ENCODE measurements around the gene RGL4. TPM values are rescaled to one million over a fixed set of nuclear protein-coding genes. Genes with fewer than 3 reads are reported as not detected.

Gene RGL4
- total RNA-seq, 2 donors from 2014 or later = not detected

DNA sequence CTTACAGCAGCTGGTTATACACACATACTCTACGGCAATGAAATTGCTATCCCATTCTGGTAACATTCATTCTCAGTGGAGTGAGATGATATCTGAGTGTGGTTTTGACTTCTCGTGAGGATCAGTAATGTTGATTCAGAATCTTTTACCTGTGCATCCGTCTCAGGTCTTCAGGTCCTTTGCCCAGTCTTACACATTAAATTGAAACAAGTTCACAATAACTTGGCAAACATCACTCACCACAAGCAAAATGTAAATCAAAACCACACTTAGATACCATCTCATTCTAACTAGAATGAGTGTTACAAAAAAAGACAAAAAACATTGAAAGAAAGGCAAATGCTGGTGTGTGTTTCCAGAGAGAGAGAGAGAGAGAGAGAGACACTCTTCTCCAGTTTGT is 14.0 kb downstream of the RGL4 start:
- TF ChIP-seq, protein P1, sequence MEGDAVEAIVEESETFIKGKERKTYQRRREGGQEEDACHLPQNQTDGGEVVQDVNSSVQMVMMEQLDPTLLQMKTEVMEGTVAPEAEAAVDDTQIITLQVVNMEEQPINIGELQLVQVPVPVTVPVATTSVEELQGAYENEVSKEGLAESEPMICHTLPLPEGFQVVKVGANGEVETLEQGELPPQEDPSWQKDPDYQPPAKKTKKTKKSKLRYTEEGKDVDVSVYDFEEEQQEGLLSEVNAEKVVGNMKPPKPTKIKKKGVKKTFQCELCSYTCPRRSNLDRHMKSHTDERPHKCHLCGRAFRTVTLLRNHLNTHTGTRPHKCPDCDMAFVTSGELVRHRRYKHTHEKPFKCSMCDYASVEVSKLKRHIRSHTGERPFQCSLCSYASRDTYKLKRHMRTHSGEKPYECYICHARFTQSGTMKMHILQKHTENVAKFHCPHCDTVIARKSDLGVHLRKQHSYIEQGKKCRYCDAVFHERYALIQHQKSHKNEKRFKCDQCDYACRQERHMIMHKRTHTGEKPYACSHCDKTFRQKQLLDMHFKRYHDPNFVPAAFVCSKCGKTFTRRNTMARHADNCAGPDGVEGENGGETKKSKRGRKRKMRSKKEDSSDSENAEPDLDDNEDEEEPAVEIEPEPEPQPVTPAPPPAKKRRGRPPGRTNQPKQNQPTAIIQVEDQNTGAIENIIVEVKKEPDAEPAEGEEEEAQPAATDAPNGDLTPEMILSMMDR (IDR thresholded peaks at IDR 0.05) = no peak
- H3K9me3 ChIP-seq = no peaks in the 10 kb centered on the region

GRCh38 chr22:23705358-23705757 is 14.5 kb downstream of the RGL4 start:
- no peak for DNase-seq (ENCODE audit: low spot score)
- Histone ChIP-seq H3K36me3 (peaks cover 16% of the 10 kb centered on the region), H3K4me3 (no peak overlapping the region), H3K27ac (no peak overlapping the region), H3K9me3 (no peaks in the 10 kb centered on the region), H3K27me3 (replicated peaks; ENCODE audit: insufficient read depth) (no peaks in the 10 kb centered on the region), H3K4me1 (ENCODE audit: control insufficient read depth in 1 of 2, low read depth in 2 of 2) (no peaks in the 10 kb centered on the region)
- no peak for ATAC-seq (ENCODE audit: insufficient number of reproducible peaks, low FRiP score, low read depth)
- TF ChIP-seq, protein P1 (IDR thresholded peaks at IDR 0.05) = no peak

More for the DNA sequence above, 14.0 kb downstream of the RGL4 start:
- no peak for ATAC-seq (ENCODE audit: insufficient number of reproducible peaks, low FRiP score, low read depth)
- no peak overlapping the region for H3K27ac ChIP-seq
- no peaks in the 10 kb centered on the region for H3K27me3 ChIP-seq (replicated peaks; ENCODE audit: insufficient read depth)
- no peak overlapping the region for H3K4me3 ChIP-seq
- no peak for DNase-seq (ENCODE audit: low spot score)
- no peaks in the 10 kb centered on the region for H3K4me1 ChIP-seq (ENCODE audit: control insufficient read depth in 1 of 2, low read depth in 2 of 2)
- peaks cover 16% of the 10 kb centered on the region for H3K36me3 ChIP-seq

- peaks cover 22% of the 10 kb centered on the region for H3K36me3 ChIP-seq
- no peak overlapping the region for H3K4me3 ChIP-seq
- ATAC-seq (ENCODE audit: insufficient number of reproducible peaks, low FRiP score, low read depth) (no peak), DNase-seq (ENCODE audit: low spot score) (no peak)
- H3K4me1 ChIP-seq (ENCODE audit: control insufficient read depth in 1 of 2, low read depth in 2 of 2) = no peaks in the 10 kb centered on the region
- no peak overlapping the region for H3K27ac ChIP-seq
- H3K27me3 ChIP-seq (replicated peaks; ENCODE audit: insufficient read depth) = no peaks in the 10 kb centered on the region
- TF ChIP-seq, protein P1 (IDR thresholded peaks at IDR 0.05) = no peak
- no peaks in the 10 kb centered on the region for H3K9me3 ChIP-seq
These were observed 17.5 kb downstream of the RGL4 start for GRCh38 chr22:23708270-23708669.

DNA sequence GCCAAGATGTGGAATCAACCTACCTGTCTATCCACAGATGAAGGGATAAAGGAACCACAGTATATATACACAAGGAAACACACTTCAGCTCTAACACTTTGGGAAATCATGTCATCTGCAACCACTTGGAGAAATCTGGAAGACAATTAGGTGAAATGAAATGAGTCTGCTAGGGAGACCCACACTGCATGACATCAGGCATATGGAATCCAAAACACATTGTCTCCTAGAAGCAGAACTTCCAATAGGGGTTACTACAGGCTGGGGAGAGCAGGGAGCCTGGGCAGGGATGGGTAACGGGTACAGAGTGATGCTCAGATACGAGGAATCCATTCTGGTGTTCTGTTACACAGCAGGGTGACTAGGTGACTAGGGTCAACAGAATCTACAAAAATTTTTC is 18.3 kb downstream of the RGL4 start:
- Histone ChIP-seq H3K27me3 (replicated peaks; ENCODE audit: insufficient read depth) (no peaks in the 10 kb centered on the region), H3K4me1 (ENCODE audit: control insufficient read depth in 1 of 2, low read depth in 2 of 2) (no peaks in the 10 kb centered on the region), H3K36me3 (peaks cover 26% of the 10 kb centered on the region), H3K9me3 (no peaks in the 10 kb centered on the region), H3K4me3 (no peak overlapping the region), H3K27ac (no peak overlapping the region)
- TF ChIP-seq, protein P1 (IDR thresholded peaks at IDR 0.05) = no peak
- DNase-seq (ENCODE audit: low spot score) = no peak
- no peak for ATAC-seq (ENCODE audit: insufficient number of reproducible peaks, low FRiP score, low read depth)

DNA sequence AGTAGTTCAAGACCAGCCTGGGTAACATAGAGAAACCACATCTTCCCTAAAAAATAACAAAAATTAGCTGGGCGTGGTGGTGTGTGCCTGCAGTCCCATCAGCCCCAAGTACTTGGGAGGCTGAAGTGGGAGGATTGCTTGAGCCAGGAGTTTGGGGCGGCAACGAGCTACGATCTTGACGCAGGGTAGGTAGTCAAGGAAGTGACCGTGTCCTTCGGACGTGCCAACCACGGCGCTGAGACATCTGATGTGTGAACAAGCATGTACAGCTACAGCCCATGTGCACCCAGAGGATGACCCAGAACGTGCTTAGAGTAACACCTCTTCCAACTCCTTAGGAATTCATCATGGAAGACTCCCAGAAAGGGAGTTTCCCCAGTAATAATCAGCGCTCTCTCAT is 21.4 kb downstream of the RGL4 start:
- H3K4me3 ChIP-seq = no peak overlapping the region
- ATAC-seq (ENCODE audit: insufficient number of reproducible peaks, low FRiP score, low read depth) (no peak), DNase-seq (ENCODE audit: low spot score) (no peak)
- no peaks in the 10 kb centered on the region for H3K9me3 ChIP-seq
- peaks cover 21% of the 10 kb centered on the region for H3K36me3 ChIP-seq
- no peak overlapping the region for H3K27ac ChIP-seq
- no peaks in the 10 kb centered on the region for H3K27me3 ChIP-seq (replicated peaks; ENCODE audit: insufficient read depth)
- H3K4me1 ChIP-seq (ENCODE audit: control insufficient read depth in 1 of 2, low read depth in 2 of 2) = peaks cover 6 to 11% of the 10 kb centered on the region in 2 donors
- TF ChIP-seq, protein P1 (IDR thresholded peaks at IDR 0.05) = no peak
